Kidney epithelial cell (primary cell): Measurements from ENCODE around the gene MPEG1. TPM values are rescaled to one million over a fixed set of nuclear protein-coding genes. Genes with fewer than 3 reads are reported as not detected.

ENCODE experiments used
- DNase-seq: peaks from one replicate; pipeline ENCODE4 v3.0.0-alpha.2; 2010; ENCODE audit warnings: low read depth
- H3K27me3 ChIP-seq: 2 replicates; pipeline ENCODE4 v1.6.0; 2011; ENCODE audit warnings: low read length; ENCODE audit not compliant: control insufficient read depth, insufficient read depth
- H3K36me3 ChIP-seq: 2 replicates; pipeline ENCODE4 v1.5.1; 2011; ENCODE audit warnings: low read length; ENCODE audit not compliant: control insufficient read depth, insufficient read depth
- H3K4me3 ChIP-seq: 2 replicates; pipeline ENCODE4 v1.5.1; 2011; ENCODE audit warnings: low read depth, mild to moderate bottlenecking, control low read depth, low read length
- total RNA-seq: library from RNA; depleted of rRNA; stranded (reverse); fragments of >200 nt; gene quantifications from 2 replicates; pipeline ENCODE4 v1.2.3, GENCODE V29; 2015
- TF ChIP-seq, protein P1 (sequence below): IDR thresholded peaks from 2 replicates; pipeline ENCODE4 v1.5.1; 2011; ENCODE audit warnings: mild to moderate bottlenecking, moderate library complexity, low read length, control low read depth, inconsistent platforms; ENCODE audit not compliant: insufficient read depth, poor library complexity, severe bottlenecking

Gene MPEG1
- total RNA-seq, 1 donor from 2014 or later = not detected

DNA sequence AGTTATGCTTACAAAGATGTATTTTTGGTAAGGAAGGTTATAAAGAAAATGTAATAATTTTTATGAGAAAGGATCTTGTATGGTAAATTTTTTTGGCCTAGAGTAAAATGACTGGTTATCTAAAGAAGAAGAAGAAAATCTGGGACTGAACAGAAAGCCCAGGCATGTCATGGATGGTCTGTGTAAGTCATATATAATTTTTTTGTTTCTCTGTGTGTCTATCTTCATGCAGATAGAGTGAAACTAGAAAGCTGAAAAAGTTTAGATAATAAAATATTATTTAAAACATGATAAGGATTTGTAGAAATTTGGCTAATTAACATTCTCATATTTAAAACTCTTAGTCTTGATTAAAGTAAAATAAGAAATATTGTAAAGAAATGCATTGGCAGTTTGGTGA, 27.6 kb upstream of the MPEG1 start:
- Histone ChIP-seq H3K36me3 (no peaks in the 10 kb centered on the region), H3K27me3 (no peaks in the 10 kb centered on the region), H3K4me3 (no peak overlapping the region)
- TF ChIP-seq, protein P1, sequence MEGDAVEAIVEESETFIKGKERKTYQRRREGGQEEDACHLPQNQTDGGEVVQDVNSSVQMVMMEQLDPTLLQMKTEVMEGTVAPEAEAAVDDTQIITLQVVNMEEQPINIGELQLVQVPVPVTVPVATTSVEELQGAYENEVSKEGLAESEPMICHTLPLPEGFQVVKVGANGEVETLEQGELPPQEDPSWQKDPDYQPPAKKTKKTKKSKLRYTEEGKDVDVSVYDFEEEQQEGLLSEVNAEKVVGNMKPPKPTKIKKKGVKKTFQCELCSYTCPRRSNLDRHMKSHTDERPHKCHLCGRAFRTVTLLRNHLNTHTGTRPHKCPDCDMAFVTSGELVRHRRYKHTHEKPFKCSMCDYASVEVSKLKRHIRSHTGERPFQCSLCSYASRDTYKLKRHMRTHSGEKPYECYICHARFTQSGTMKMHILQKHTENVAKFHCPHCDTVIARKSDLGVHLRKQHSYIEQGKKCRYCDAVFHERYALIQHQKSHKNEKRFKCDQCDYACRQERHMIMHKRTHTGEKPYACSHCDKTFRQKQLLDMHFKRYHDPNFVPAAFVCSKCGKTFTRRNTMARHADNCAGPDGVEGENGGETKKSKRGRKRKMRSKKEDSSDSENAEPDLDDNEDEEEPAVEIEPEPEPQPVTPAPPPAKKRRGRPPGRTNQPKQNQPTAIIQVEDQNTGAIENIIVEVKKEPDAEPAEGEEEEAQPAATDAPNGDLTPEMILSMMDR = no peak
- no peak for DNase-seq

DNA sequence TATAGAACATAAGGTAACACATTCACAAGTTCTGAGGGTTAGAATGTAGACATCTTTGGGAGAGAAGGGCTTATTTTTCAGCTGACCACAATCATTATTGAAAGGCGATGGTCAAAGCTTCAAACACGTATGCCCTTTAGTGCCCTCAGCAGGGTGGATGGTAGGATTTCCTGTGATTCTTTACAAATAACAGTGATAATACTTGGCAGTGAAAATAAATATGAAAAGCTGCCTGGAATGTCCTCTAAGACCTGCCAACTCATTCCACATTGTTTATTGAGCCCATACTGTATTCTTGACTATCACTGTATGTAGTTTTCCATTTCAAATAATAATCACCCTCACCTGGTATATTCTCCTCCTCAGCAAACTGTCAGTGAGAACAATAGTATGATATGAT, 13.7 kb upstream of the MPEG1 start:
- no peak for DNase-seq
- no peaks in the 10 kb centered on the region for H3K27me3 ChIP-seq
- H3K36me3 ChIP-seq = no peaks in the 10 kb centered on the region
- H3K4me3 ChIP-seq = no peak overlapping the region
- TF ChIP-seq, protein P1 = no peak

DNA sequence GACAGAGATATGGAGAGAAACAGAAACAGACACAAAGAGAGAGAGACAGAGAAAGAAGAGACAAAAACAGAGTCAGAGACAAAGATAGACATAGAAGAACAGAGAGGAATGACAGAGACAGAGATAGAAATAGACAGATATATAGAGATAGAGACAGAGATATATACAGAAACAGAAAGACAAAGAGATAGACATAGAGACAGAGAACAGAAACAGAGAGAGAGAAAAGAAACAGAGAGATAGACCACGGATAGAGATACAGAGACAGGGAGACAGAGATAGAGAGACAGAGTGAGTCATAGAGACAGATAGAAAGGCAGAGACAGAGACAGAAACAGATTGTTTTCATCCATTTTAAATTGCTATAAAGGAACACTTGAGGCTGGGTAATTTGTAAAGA, 12.3 kb upstream of the MPEG1 start:
- DNase-seq = no peak
- Histone ChIP-seq H3K36me3 (no peaks in the 10 kb centered on the region), H3K27me3 (no peaks in the 10 kb centered on the region), H3K4me3 (no peak overlapping the region)
- TF ChIP-seq, protein P1 = no peak

DNA sequence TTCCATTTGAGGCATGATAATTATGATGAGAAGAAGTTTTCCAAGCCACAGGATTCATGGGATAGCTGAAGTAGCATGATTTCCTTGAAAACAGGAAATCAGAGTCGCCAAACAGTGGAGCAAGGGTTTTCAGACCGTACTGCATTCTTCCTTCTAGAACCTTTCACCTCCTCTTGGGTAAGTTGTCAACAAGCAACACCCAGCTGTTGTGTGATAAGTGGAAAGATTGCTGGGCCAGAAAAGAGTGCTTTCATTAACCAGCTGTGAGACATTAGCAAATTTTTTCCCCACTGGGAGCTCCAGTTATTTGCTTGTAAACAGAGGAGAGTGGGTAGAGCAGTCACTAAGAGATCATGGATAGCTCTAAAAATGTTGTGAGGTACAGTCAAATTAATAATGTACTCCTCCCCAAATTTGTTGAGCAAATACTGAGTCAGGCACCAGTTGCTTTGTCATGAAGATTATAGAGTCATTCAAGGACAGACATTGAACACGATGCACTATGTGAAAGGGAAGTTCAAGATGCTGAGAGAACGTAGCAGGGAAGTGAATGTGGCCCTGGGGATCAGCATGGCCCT, 11.7 kb upstream of the MPEG1 start:
- H3K4me3 ChIP-seq = no peak overlapping the region
- no peak for DNase-seq
- H3K36me3 ChIP-seq = no peaks in the 10 kb centered on the region
- TF ChIP-seq, protein P1 = no peak
- H3K27me3 ChIP-seq = no peaks in the 10 kb centered on the region

DNA sequence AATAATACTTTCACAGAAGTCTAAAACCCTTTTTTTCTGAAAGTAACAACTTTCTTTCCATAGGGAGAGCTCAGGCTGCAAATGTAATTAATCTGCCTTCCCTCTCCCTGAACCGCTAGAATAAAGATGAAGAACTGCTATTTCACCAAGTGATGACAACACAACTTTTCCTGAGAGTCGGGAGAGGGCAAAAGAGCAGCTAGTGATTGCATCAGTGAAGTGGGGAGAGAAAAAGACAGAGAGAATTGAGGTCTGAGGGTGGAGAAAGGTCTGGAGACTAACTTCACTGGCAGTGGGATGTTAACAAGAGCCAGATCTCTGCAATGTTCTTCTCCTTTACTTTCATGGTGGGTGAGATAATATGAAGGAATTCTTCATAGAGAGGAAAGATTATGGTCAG, 10.9 kb upstream of the MPEG1 start:
- TF ChIP-seq, protein P1 = no peak
- Histone ChIP-seq H3K4me3 (no peak overlapping the region), H3K36me3 (no peaks in the 10 kb centered on the region), H3K27me3 (no peaks in the 10 kb centered on the region)
- no peak for DNase-seq

DNA sequence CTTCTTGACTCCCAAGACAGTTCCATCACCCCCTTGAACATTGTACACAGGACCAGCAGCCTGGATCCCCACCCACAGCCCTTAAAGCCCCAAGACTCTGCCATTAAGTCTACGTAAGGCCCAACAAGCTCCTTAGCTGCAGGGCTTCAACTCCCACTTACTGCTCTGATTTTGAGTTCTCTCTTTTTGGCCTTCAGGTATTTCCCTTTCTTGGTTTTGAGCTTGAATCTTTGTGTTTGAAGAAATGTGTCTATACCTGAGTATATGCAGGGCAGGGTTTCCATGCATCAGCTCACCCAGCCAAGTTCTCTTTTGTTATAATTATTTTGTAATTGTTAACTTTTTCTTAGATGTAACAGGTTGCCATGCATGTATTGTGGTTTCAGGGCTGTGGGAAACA, 10.4 kb upstream of the MPEG1 start:
- no peak overlapping the region for H3K4me3 ChIP-seq
- no peak for DNase-seq
- TF ChIP-seq, protein P1 = no peak
- no peaks in the 10 kb centered on the region for H3K27me3 ChIP-seq
- H3K36me3 ChIP-seq = no peaks in the 10 kb centered on the region
